Fibroblast of the conjunctiva (primary cell): ENCODE results near the gene ZFAND3.
A peak's percentile ranks its signal among the peaks of the same experiment; 100 is the strongest.

Experiments used
- DNase-seq: peaks from one replicate; pipeline ENCODE4 v3.0.0-alpha.2; 2010; ENCODE audit warnings: low read depth

ZFAND3 gene

GRCh38 chr6:38004908-38005307 is 185.4 kb downstream of the ZFAND3 start:
- no peak for DNase-seq

GRCh38 chr6:38011937-38012336 is 192.4 kb downstream of the ZFAND3 start:
- no peak for DNase-seq

GRCh38 chr6:38012573-38012972 is 193.0 kb downstream of the ZFAND3 start:
- peak; percentile 53 for DNase-seq

- DNase-seq = no peak
These were observed 195.8 kb downstream of the ZFAND3 start for GRCh38 chr6:38015341-38015740.

GRCh38 chr6:38016824-38017223 is 197.3 kb downstream of the ZFAND3 start:
- no peak for DNase-seq

GRCh38 chr6:38018755-38019165 is 199.2 kb downstream of the ZFAND3 start:
- DNase-seq = no peak

- DNase-seq = no peak
These were observed 201.1 kb downstream of the ZFAND3 start for GRCh38 chr6:38020593-38020992.

GRCh38 chr6:38021029-38021428 is 201.5 kb downstream of the ZFAND3 start:
- no peak for DNase-seq

GRCh38 chr6:38021571-38021970 is 202.0 kb downstream of the ZFAND3 start:
- no peak for DNase-seq

GRCh38 chr6:38022688-38023087 is 203.2 kb downstream of the ZFAND3 start:
- no peak for DNase-seq

- no peak for DNase-seq
These were observed 205.4 kb downstream of the ZFAND3 start for GRCh38 chr6:38024908-38025307.

- DNase-seq = no peak
These were observed 205.9 kb downstream of the ZFAND3 start for GRCh38 chr6:38025451-38025850.

GRCh38 chr6:38027685-38028373 is 208.3 kb downstream of the ZFAND3 start:
- DNase-seq = no peak

GRCh38 chr6:38030380-38030779 is 210.9 kb downstream of the ZFAND3 start:
- no peak for DNase-seq

- no peak for DNase-seq
These were observed 213.3 kb downstream of the ZFAND3 start for GRCh38 chr6:38032797-38033196.

GRCh38 chr6:38033442-38033982 is 214.0 kb downstream of the ZFAND3 start:
- no peak for DNase-seq

GRCh38 chr6:38034274-38034914 is 214.9 kb downstream of the ZFAND3 start:
- DNase-seq = peak; percentile 67

GRCh38 chr6:38035478-38035877 is 216.0 kb downstream of the ZFAND3 start:
- no peak for DNase-seq

- no peak for DNase-seq
These were observed 220.0 kb downstream of the ZFAND3 start for GRCh38 chr6:38039502-38039901.

- DNase-seq = no peak
These were observed 220.7 kb downstream of the ZFAND3 start for GRCh38 chr6:38040254-38040653.

- DNase-seq = no peak
These were observed 223.8 kb downstream of the ZFAND3 start for GRCh38 chr6:38043259-38043753.

GRCh38 chr6:38045701-38046305 is 226.3 kb downstream of the ZFAND3 start:
- DNase-seq = no peak

- no peak for DNase-seq
These were observed 228.0 kb downstream of the ZFAND3 start for GRCh38 chr6:38047562-38047961.
